ENCODE measurements around the gene GRAMD1B. TPM values are rescaled to one million over a fixed set of nuclear protein-coding genes. Genes with fewer than 3 reads are reported as not detected.
A peak's percentile ranks its signal among the peaks of the same experiment; 100 is the strongest.

Gene GRAMD1B
- 1.4 TPM for total RNA-seq

GRCh38 chr11:123429913-123430720 lies at the start of gene GRAMD1B:
Gene GRAMD1B (plus strand): TSS chr11:123430269. CDS start chr11:123430793, 524 bp downstream.
- DNase-seq (ENCODE audit: low spot score) (no peak), ATAC-seq (peak; percentile 38)

GRCh38 chr11:123381149-123381548 lies 48.9 kb upstream of the GRAMD1B start:
- DNase-seq (ENCODE audit: low spot score) (no peak), ATAC-seq (no peak)

- no peak for ATAC-seq
Measured at GRCh38 chr11:123381817-123382554, 48.1 kb upstream of the GRAMD1B start.

GRCh38 chr11:123382555-123383074 lies 47.5 kb upstream of the GRAMD1B start:
- DNase-seq (ENCODE audit: low spot score) (no peak), ATAC-seq (no peak)

More at GRCh38 chr11:123381817-123382554, 48.1 kb upstream of the GRAMD1B start:
- DNase-seq (ENCODE audit: low spot score): no peak

- ATAC-seq (no peak), DNase-seq (ENCODE audit: low spot score) (no peak)
Measured at GRCh38 chr11:123384116-123384515, 46.0 kb upstream of the GRAMD1B start.

- no peak for DNase-seq (ENCODE audit: low spot score)
- ATAC-seq: no peak
Measured at GRCh38 chr11:123386796-123387510, 43.1 kb upstream of the GRAMD1B start.

- DNase-seq (ENCODE audit: low spot score): no peak
- no peak for ATAC-seq
Measured at GRCh38 chr11:123388640-123389039, 41.4 kb upstream of the GRAMD1B start.

- no peak for DNase-seq (ENCODE audit: low spot score)
Measured at GRCh38 chr11:123390146-123390545, 39.9 kb upstream of the GRAMD1B start.

GRCh38 chr11:123391646-123392348 lies 38.3 kb upstream of the GRAMD1B start:
- DNase-seq (ENCODE audit: low spot score) (no peak), ATAC-seq (no peak)

More at GRCh38 chr11:123390146-123390545, 39.9 kb upstream of the GRAMD1B start:
- ATAC-seq: no peak

GRCh38 chr11:123392431-123392830 lies 37.6 kb upstream of the GRAMD1B start:
- no peak for DNase-seq (ENCODE audit: low spot score)
- ATAC-seq: no peak

GRCh38 chr11:123392844-123393243 lies 37.2 kb upstream of the GRAMD1B start:
- ATAC-seq (no peak), DNase-seq (ENCODE audit: low spot score) (no peak)

- ATAC-seq: no peak
- DNase-seq (ENCODE audit: low spot score): no peak
Measured at GRCh38 chr11:123393312-123393927, 36.6 kb upstream of the GRAMD1B start.

- ATAC-seq (no peak), DNase-seq (ENCODE audit: low spot score) (no peak)
Measured at GRCh38 chr11:123404676-123405075, 25.4 kb upstream of the GRAMD1B start.

- no peak for DNase-seq (ENCODE audit: low spot score)
- no peak for ATAC-seq
Measured at GRCh38 chr11:123405123-123405592, 24.9 kb upstream of the GRAMD1B start.

GRCh38 chr11:123406441-123407129 lies 23.5 kb upstream of the GRAMD1B start:
- DNase-seq (ENCODE audit: low spot score) (no peak), ATAC-seq (no peak)

- ATAC-seq (peak; percentile 99), DNase-seq (ENCODE audit: low spot score) (peak; percentile 62)
Measured at GRCh38 chr11:123407130-123407995, 22.7 kb upstream of the GRAMD1B start.

- ATAC-seq (no peak), DNase-seq (ENCODE audit: low spot score) (no peak)
Measured at GRCh38 chr11:123407996-123408597, 22.0 kb upstream of the GRAMD1B start.

Data from left lobe of liver (tissue), 2 donors.